Measurements from ENCODE around the gene TMOD1.
A peak's percentile ranks its signal among the peaks of the same experiment; 100 is the strongest.

TMOD1 gene

GRCh38 chr9:97470076-97470475 lies 31.4 kb upstream of the TMOD1 start:
- TF ChIP-seq CTCF (IDR thresholded peaks at IDR 0.05; ENCODE audit: insufficient read depth, low read length, missing control alignments): no peak
- no peak for DNase-seq (ENCODE audit: low read depth, low spot score)
- no peak overlapping the region for H3K4me3 ChIP-seq (ENCODE audit: low read depth, low read length)
- POLR2A ChIA-PET: no interaction called here
- CTCF ChIA-PET: interaction anchor here (1.4 to 17.1 kb wide), 9 partner anchors 9 to 133 kb away, joined by 3 to 780 read pairs (median 9); partner anchors contain the start of gene TMOD1

- ChIA-PET CTCF (interaction anchor here (1.0 to 17.1 kb wide), 5 partner anchors 8 to 129 kb away, joined by 3 to 780 read pairs (median 4); partner anchors contain the start of genes TDRD7 and TMOD1), POLR2A (no interaction called here)
These were observed 27.7 kb upstream of the TMOD1 start for GRCh38 chr9:97473717-97474116.

GRCh38 chr9:97474372-97474925 lies 27.0 kb upstream of the TMOD1 start:
- ChIA-PET CTCF (interaction anchor here (1.0 to 17.1 kb wide), 3 partner anchors 9 to 129 kb away, joined by 3 to 780 read pairs (median 7); partner anchors contain the start of gene TMOD1), POLR2A (no interaction called here)
- no peak for TF ChIP-seq CTCF (IDR thresholded peaks at IDR 0.05; ENCODE audit: insufficient read depth, low read length, missing control alignments)
- no peak for DNase-seq (ENCODE audit: low read depth, low spot score)
- H3K4me3 ChIP-seq (ENCODE audit: low read depth, low read length): no peak overlapping the region

More at GRCh38 chr9:97473717-97474116, 27.7 kb upstream of the TMOD1 start:
- no peak for DNase-seq (ENCODE audit: low read depth, low spot score)
- no peak for TF ChIP-seq CTCF (IDR thresholded peaks at IDR 0.05; ENCODE audit: insufficient read depth, low read length, missing control alignments)
- H3K4me3 ChIP-seq (ENCODE audit: low read depth, low read length): no peak overlapping the region

GRCh38 chr9:97475059-97475458 lies 26.4 kb upstream of the TMOD1 start:
- TF ChIP-seq CTCF (IDR thresholded peaks at IDR 0.05; ENCODE audit: insufficient read depth, low read length, missing control alignments): no peak
- peak; percentile 40 for DNase-seq (ENCODE audit: low read depth, low spot score)
- CTCF ChIA-PET: interaction anchor here (17.1 kb wide), 1 partner anchor 128 kb away, joined by 780 read pairs; no protein-coding TSS in a partner anchor

GRCh38 chr9:97478301-97478981 lies 23.0 kb upstream of the TMOD1 start:
- DNase-seq (ENCODE audit: low read depth, low spot score): no peak
- CTCF ChIA-PET: interaction anchor here (4.6 to 5.8 kb wide), 2 partner anchors 9 to 137 kb away, joined by 24 to 53 read pairs; no protein-coding TSS in a partner anchor
- no peak for TF ChIP-seq CTCF (IDR thresholded peaks at IDR 0.05; ENCODE audit: insufficient read depth, low read length, missing control alignments)
- POLR2A ChIA-PET: no interaction called here
- H3K4me3 ChIP-seq (ENCODE audit: low read depth, low read length): no peak overlapping the region

More at GRCh38 chr9:97475059-97475458, 26.4 kb upstream of the TMOD1 start:
- no peak overlapping the region for H3K4me3 ChIP-seq (ENCODE audit: low read depth, low read length)
- POLR2A ChIA-PET: no interaction called here

- CTCF ChIA-PET: interaction anchor here (0.9 to 5.8 kb wide), 4 partner anchors 10 to 136 kb away, joined by 3 to 53 read pairs (median 22); no protein-coding TSS in a partner anchor
These were observed 21.8 kb upstream of the TMOD1 start for GRCh38 chr9:97479496-97480159.

More at GRCh38 chr9:97479496-97480159, 21.8 kb upstream of the TMOD1 start:
- no peak overlapping the region for H3K4me3 ChIP-seq (ENCODE audit: low read depth, low read length)
- no peak for DNase-seq (ENCODE audit: low read depth, low spot score)
- TF ChIP-seq CTCF (IDR thresholded peaks at IDR 0.05; ENCODE audit: insufficient read depth, low read length, missing control alignments): no peak
- POLR2A ChIA-PET: no interaction called here

Data from AG04449 (cell line).